Measurements from ENCODE around the gene LTC4S. TPM values are rescaled to one million over a fixed set of nuclear protein-coding genes. Genes with fewer than 3 reads are reported as not detected.

Gene LTC4S
- total RNA-seq, 2 experiments from 2014 or later, result 0.44 to 4.5 TPM

- POLR2A ChIA-PET, result interaction anchor here (0.6 to 0.8 kb wide), 3 partner anchors 13 to 185 kb away, joined by 3 read pairs; no protein-coding TSS in a partner anchor
- H3K79me2 ChIP-seq (ENCODE audit: insufficient read depth, low read depth, low read length), result no peaks in the 10 kb centered on the region
- no peaks in the 10 kb centered on the region for H4K20me1 ChIP-seq (ENCODE audit: insufficient read depth, low read length)
- peak within 1 kb of the TSS; percentile 77 for H2AFZ ChIP-seq (ENCODE audit: low read length)
- H3K4me3 ChIP-seq (ENCODE audit: low read depth, low read length, poor library complexity, severe bottlenecking), result peak within 1 kb of the TSS; percentile 86
- H3K36me3 ChIP-seq (ENCODE audit: insufficient read depth, low read length), result no peaks in the 10 kb centered on the region
- intact Hi-C loops (cut with micrococcal nuclease; ENCODE audit: unreplicated experiment), result loop anchor here (1.0 to 10.0 kb wide), 6 partner anchors 10 to 1692 kb away; partner anchors contain the start of genes MAML1, N4BP3 and TBC1D9B
- H3K9me2 ChIP-seq (ENCODE audit: insufficient read depth, low read length), result no peaks in the 10 kb centered on the region
- H3K27ac ChIP-seq (ENCODE audit: low read depth, low read length, poor library complexity, severe bottlenecking), result peak within 1 kb of the TSS; percentile 48
- CTCF ChIA-PET (ENCODE audit: unreplicated experiment), result no interaction called here
- no peak for TF ChIP-seq CTCF (conservative IDR thresholded peaks at IDR 0.05; ENCODE audit: low read length)
- TF ChIP-seq EZH2phosphoT487 (IDR thresholded peaks at IDR 0.05; ENCODE audit: borderline replicate concordance, low read depth, low read length), result no peak
- DNase-seq (ENCODE audit: low spot score), result peak; percentile 83
- H3K4me1 ChIP-seq (ENCODE audit: insufficient read depth, low read length, poor library complexity, severe bottlenecking), result peaks cover 20% of the 10 kb centered on the region
- H3K4me2 ChIP-seq (ENCODE audit: low read length), result peak within 1 kb of the TSS; percentile 83
- BruUV-seq (replicated peaks), result no TSS peak
- H3K9me3 ChIP-seq (ENCODE audit: low read length), result no peaks in the 10 kb centered on the region
Observed at GRCh38 chr5:179806250-179807048, 12.7 kb downstream of the LTC4S start, which contains the start of gene MGAT4B. Gene MGAT4B, minus strand, starts transcription at chr5:179806866. Its CDS starts 283 bp downstream, at chr5:179806583.

GRCh38 chr5:179812135-179812825, 18.5 kb downstream of the LTC4S start:
- no peak for TF ChIP-seq EZH2phosphoT487 (IDR thresholded peaks at IDR 0.05; ENCODE audit: borderline replicate concordance, low read depth, low read length)
- no peak for TF ChIP-seq CTCF (conservative IDR thresholded peaks at IDR 0.05; ENCODE audit: low read length)
- H3K79me2 ChIP-seq (ENCODE audit: insufficient read depth, low read depth, low read length), result no peaks in the 10 kb centered on the region
- H3K4me3 ChIP-seq (ENCODE audit: low read depth, low read length, poor library complexity, severe bottlenecking), result no peak overlapping the region
- no peaks in the 10 kb centered on the region for H3K9me3 ChIP-seq (ENCODE audit: low read length)
- no peak overlapping the region for H3K4me2 ChIP-seq (ENCODE audit: low read length)
- H3K27ac ChIP-seq (ENCODE audit: low read depth, low read length, poor library complexity, severe bottlenecking), result no peak overlapping the region
- no peak overlapping the region for H2AFZ ChIP-seq (ENCODE audit: low read length)
- H3K4me1 ChIP-seq (ENCODE audit: insufficient read depth, low read length, poor library complexity, severe bottlenecking), result no peaks in the 10 kb centered on the region
- H4K20me1 ChIP-seq (ENCODE audit: insufficient read depth, low read length), result no peaks in the 10 kb centered on the region
- BruUV-seq (replicated peaks), result no TSS peak
- no peaks in the 10 kb centered on the region for H3K9me2 ChIP-seq (ENCODE audit: insufficient read depth, low read length)
- ChIA-PET CTCF (ENCODE audit: unreplicated experiment) (no interaction called here), POLR2A (interaction anchor here (0.7 kb wide), 1 partner anchor 41 kb away, joined by 4 read pairs; no protein-coding TSS in a partner anchor)
- intact Hi-C loops (cut with micrococcal nuclease; ENCODE audit: unreplicated experiment), result no loop called here
- no peak for DNase-seq (ENCODE audit: low spot score)
- no peaks in the 10 kb centered on the region for H3K36me3 ChIP-seq (ENCODE audit: insufficient read depth, low read length)
